HuH-7 (cell line): ENCODE data around the gene SMS.
A peak's percentile ranks its signal among the peaks of the same experiment; 100 is the strongest.

Experiments used
- DNase-seq: peaks from one replicate; pipeline ENCODE4 v3.0.0; 2011; ENCODE audit warnings: low spot score

SMS gene

GRCh38 chrX:21940356-21940829, at the start of gene SMS:
Gene SMS (plus strand): TSS chrX:21940709. CDS start chrX:21940825, 116 bp downstream.
- peak; percentile 57 for DNase-seq

GRCh38 chrX:21905313-21905712, 35.2 kb upstream of the SMS start:
- no peak for DNase-seq

- DNase-seq = no peak
These were observed 34.6 kb upstream of the SMS start for GRCh38 chrX:21905953-21906352.

- no peak for DNase-seq
These were observed 33.2 kb upstream of the SMS start for GRCh38 chrX:21907260-21907659.

GRCh38 chrX:21911481-21911880, 29.0 kb upstream of the SMS start:
- no peak for DNase-seq

GRCh38 chrX:21912220-21912619, 28.3 kb upstream of the SMS start:
- DNase-seq = no peak

GRCh38 chrX:21912989-21913388, 27.5 kb upstream of the SMS start:
- no peak for DNase-seq

- no peak for DNase-seq
These were observed 14.4 kb upstream of the SMS start for GRCh38 chrX:21926116-21926515.

GRCh38 chrX:21926527-21927278, 13.8 kb upstream of the SMS start:
- no peak for DNase-seq

- DNase-seq = no peak
These were observed 11.3 kb upstream of the SMS start for GRCh38 chrX:21929209-21929608.

GRCh38 chrX:21930986-21931385, 9.5 kb upstream of the SMS start:
- DNase-seq = no peak

- no peak for DNase-seq
These were observed 8.1 kb upstream of the SMS start for GRCh38 chrX:21932292-21933002.

- DNase-seq = no peak
These were observed 7.4 kb upstream of the SMS start for GRCh38 chrX:21933077-21933476.

- DNase-seq = no peak
These were observed 6.1 kb upstream of the SMS start for GRCh38 chrX:21934414-21934813.

GRCh38 chrX:21939906-21940305, 603 bp upstream of the SMS start:
- no peak for DNase-seq

GRCh38 chrX:21943460-21944135, 3.1 kb downstream of the SMS start:
- no peak for DNase-seq

- DNase-seq = no peak
These were observed 3.7 kb downstream of the SMS start for GRCh38 chrX:21944136-21944615.

GRCh38 chrX:21946925-21947641, 6.6 kb downstream of the SMS start:
- no peak for DNase-seq

- no peak for DNase-seq
These were observed 7.2 kb downstream of the SMS start for GRCh38 chrX:21947671-21948070.

- DNase-seq = no peak
These were observed 8.5 kb downstream of the SMS start for GRCh38 chrX:21948897-21949578.

- DNase-seq = no peak
These were observed 9.2 kb downstream of the SMS start for GRCh38 chrX:21949689-21950088.
